ENCODE measurements around the gene OR2AJ1. TPM values are rescaled to one million over a fixed set of nuclear protein-coding genes. Genes with fewer than 3 reads are reported as not detected.
"Not testable (repeated sequence)": the region's sequence is repeated elsewhere in the genome, so short reads cannot be mapped to it uniquely, and the experiment has no call there.

Gene OR2AJ1
- total RNA-seq, 1 experiment from 2014 or later: not detected

DNA sequence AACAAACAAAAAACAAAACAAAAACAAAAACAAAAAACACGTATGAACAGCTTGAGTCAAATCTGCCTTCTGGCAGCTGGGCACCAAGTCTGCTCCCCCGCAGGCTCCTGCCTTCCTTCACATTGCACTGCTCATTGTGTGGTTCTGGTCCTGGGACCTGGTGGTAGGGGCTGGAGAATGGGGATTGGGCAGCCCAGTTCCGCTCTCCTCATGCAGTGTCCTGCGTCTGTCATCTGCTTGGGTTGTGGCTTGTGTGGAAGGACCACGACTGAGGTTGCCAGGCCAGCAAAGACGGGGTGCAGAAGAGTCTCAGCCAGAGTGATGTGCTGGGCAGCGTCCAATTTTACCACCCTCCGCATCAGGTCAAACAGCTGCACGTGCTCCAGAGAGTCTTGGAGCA lies 11.1 kb downstream of the OR2AJ1 start:
- CTCF ChIA-PET: no interaction called here

DNA sequence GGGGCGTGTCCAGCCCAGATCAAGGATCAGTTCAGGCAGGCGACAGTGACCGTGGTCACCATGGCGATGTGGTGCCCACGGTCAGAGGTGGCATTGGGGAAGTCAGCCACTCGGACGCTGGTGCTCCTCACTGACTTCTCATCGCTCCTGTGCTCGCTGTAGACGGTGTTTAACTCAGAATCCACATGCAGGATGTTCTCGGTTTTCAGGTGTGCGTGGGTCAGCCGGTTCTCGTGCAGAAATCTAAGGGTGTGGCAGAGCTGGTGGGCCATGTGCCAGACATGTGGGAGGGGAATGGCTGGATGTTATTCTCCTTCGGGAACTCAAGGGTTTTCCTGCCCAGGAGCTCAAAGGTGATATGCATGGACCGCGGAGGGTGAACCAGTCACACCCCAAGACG lies 11.7 kb downstream of the OR2AJ1 start:
- TF ChIP-seq, protein P1, sequence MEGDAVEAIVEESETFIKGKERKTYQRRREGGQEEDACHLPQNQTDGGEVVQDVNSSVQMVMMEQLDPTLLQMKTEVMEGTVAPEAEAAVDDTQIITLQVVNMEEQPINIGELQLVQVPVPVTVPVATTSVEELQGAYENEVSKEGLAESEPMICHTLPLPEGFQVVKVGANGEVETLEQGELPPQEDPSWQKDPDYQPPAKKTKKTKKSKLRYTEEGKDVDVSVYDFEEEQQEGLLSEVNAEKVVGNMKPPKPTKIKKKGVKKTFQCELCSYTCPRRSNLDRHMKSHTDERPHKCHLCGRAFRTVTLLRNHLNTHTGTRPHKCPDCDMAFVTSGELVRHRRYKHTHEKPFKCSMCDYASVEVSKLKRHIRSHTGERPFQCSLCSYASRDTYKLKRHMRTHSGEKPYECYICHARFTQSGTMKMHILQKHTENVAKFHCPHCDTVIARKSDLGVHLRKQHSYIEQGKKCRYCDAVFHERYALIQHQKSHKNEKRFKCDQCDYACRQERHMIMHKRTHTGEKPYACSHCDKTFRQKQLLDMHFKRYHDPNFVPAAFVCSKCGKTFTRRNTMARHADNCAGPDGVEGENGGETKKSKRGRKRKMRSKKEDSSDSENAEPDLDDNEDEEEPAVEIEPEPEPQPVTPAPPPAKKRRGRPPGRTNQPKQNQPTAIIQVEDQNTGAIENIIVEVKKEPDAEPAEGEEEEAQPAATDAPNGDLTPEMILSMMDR (IDR thresholded peaks at IDR 0.05; ENCODE audit: insufficient read depth in 1 of 2, low read depth in 1 of 2, low read length in 1 of 2, severe bottlenecking in 1 of 2, unreplicated experiment in 1 of 2): no peak
- ChIA-PET POLR2A (no interaction called here), CTCF (no interaction called here)
- no peak overlapping the region for H3K27ac Mint-ChIP-seq (ENCODE audit: unreplicated experiment)
- H3K36me3 Mint-ChIP-seq (ENCODE audit: insufficient read depth, unreplicated experiment): no peaks in the 10 kb centered on the region
- DNase-seq: no peak
- no peak overlapping the region for H3K4me3 ChIP-seq (ENCODE audit: low read depth, low read length)
- no peaks in the 10 kb centered on the region for H3K4me1 Mint-ChIP-seq (ENCODE audit: low read depth, unreplicated experiment)
- no peaks in the 10 kb centered on the region for H3K4me1 ChIP-seq
- H3K9me3 Mint-ChIP-seq (ENCODE audit: unreplicated experiment): no peaks in the 10 kb centered on the region
- BruUV-seq (replicated peaks): no TSS peak
- intact Hi-C loops (cut with micrococcal nuclease; ENCODE audit: unreplicated experiment): no loop called here
- H3K9me3 ChIP-seq: no peaks in the 10 kb centered on the region
- H3K36me3 ChIP-seq (ENCODE audit: control insufficient read depth, insufficient read depth, low read length): no peaks in the 10 kb centered on the region
- no peak overlapping the region for H3K4me3 Mint-ChIP-seq (ENCODE audit: unreplicated experiment)
- H3K27me3 ChIP-seq (replicated peaks; ENCODE audit: control insufficient read depth, insufficient read depth, low read length): no peaks in the 10 kb centered on the region
- no peaks in the 10 kb centered on the region for H3K27me3 Mint-ChIP-seq (ENCODE audit: insufficient read depth, unreplicated experiment)

More for the DNA sequence above, 11.1 kb downstream of the OR2AJ1 start:
- no peak overlapping the region for H3K4me3 ChIP-seq (ENCODE audit: low read depth, low read length)
- no peaks in the 10 kb centered on the region for H3K27me3 ChIP-seq (replicated peaks; ENCODE audit: control insufficient read depth, insufficient read depth, low read length)
- DNase-seq: no peak
- Mint-ChIP-seq H3K4me3 (ENCODE audit: unreplicated experiment) (no peak overlapping the region), H3K4me1 (ENCODE audit: low read depth, unreplicated experiment) (no peaks in the 10 kb centered on the region), H3K27me3 (ENCODE audit: insufficient read depth, unreplicated experiment) (no peaks in the 10 kb centered on the region), H3K36me3 (ENCODE audit: insufficient read depth, unreplicated experiment) (no peaks in the 10 kb centered on the region), H3K27ac (ENCODE audit: unreplicated experiment) (no peak overlapping the region), H3K9me3 (ENCODE audit: unreplicated experiment) (no peaks in the 10 kb centered on the region)
- BruUV-seq (replicated peaks): no TSS peak
- TF ChIP-seq, protein P1 (IDR thresholded peaks at IDR 0.05; ENCODE audit: insufficient read depth in 1 of 2, low read depth in 1 of 2, low read length in 1 of 2, severe bottlenecking in 1 of 2, unreplicated experiment in 1 of 2): no peak
- H3K9me3 ChIP-seq: no peaks in the 10 kb centered on the region
- no peaks in the 10 kb centered on the region for H3K4me1 ChIP-seq
- H3K36me3 ChIP-seq (ENCODE audit: control insufficient read depth, insufficient read depth, low read length): no peaks in the 10 kb centered on the region
- intact Hi-C loops (cut with micrococcal nuclease; ENCODE audit: unreplicated experiment): no loop called here
- POLR2A ChIA-PET: no interaction called here

DNA sequence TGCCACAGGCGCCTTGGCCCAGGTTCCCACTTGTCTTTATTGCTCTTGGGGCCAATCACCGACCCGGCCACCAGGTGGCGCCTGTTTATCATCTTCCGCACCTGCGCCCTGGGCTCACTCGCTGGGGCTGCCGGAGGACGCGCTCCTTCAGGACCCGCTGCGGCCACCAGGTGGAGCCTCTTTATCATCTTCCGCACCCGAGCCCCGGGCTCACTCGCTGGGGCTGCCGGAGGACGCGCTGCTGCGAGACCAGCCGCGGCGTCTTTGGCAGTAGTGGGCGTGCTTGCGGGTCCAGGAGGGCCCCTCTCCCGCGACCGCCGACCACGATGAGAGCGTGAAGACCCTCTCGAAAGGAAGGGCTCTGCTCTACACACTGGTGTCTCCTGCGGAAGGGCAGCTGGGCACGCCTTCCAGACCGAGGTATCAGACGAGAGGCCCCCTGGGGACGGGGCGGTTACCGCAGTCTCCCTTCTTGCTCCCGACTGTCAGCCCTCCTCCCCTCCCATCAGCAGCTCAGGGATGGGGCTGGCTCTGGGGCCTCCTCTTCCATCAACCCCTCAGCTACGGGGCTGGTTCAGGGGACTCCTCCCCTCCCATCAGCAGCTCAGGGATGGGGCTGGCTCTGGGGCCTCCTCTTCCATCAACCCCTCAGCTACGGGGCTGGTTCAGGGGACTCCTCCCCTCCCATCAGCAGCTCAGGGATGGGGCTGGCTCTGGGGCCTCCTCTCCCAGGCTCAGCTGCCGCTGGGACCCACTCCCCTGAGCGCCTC lies 12.5 kb downstream of the OR2AJ1 start:
- H3K27me3 Mint-ChIP-seq (ENCODE audit: insufficient read depth, unreplicated experiment); H3K4me3 ChIP-seq (ENCODE audit: low read depth, low read length); intact Hi-C loops (cut with micrococcal nuclease; ENCODE audit: unreplicated experiment); H3K36me3 Mint-ChIP-seq (ENCODE audit: insufficient read depth, unreplicated experiment); H3K27ac Mint-ChIP-seq (ENCODE audit: unreplicated experiment); H3K27me3 ChIP-seq (replicated peaks; ENCODE audit: control insufficient read depth, insufficient read depth, low read length); H3K36me3 ChIP-seq (ENCODE audit: control insufficient read depth, insufficient read depth, low read length); H3K4me1 ChIP-seq; H3K9me3 Mint-ChIP-seq (ENCODE audit: unreplicated experiment); CTCF ChIA-PET; H3K9me3 ChIP-seq; BruUV-seq (replicated peaks); H3K4me1 Mint-ChIP-seq (ENCODE audit: low read depth, unreplicated experiment); POLR2A ChIA-PET; H3K4me3 Mint-ChIP-seq (ENCODE audit: unreplicated experiment): not testable (repeated sequence)
- peak in 1 of 2 experiments; percentile 22 for DNase-seq
- TF ChIP-seq, protein P1 (IDR thresholded peaks at IDR 0.05; ENCODE audit: insufficient read depth in 1 of 2, low read depth in 1 of 2, low read length in 1 of 2, severe bottlenecking in 1 of 2, unreplicated experiment in 1 of 2): peak in 1 of 2 experiments; percentile 46
